Trophoblast cell (in vitro differentiated cells and primary cell): ENCODE data around the gene MYO18B.

Experiments used
- DNase-seq, 2 donors: peaks; one replicate each; pipeline ENCODE4 v3.0.0-alpha.2; 2016
- H2AFZ ChIP-seq: 2 replicates; pipeline ENCODE4 v1.6.1; 2013; ENCODE audit warnings: low read length, moderate library complexity, mild to moderate bottlenecking; ENCODE audit not compliant: insufficient read depth, poor library complexity
- H2AK5ac ChIP-seq: 2 replicates; pipeline ENCODE4 v1.6.1; 2013; ENCODE audit warnings: mild to moderate bottlenecking, low read length
- H2BK120ac ChIP-seq: 2 replicates; pipeline ENCODE4 v1.6.1; 2013; ENCODE audit warnings: low read length, mild to moderate bottlenecking, moderate library complexity; ENCODE audit not compliant: insufficient read depth, poor library complexity
- H2BK12ac ChIP-seq: 2 replicates; pipeline ENCODE4 v1.6.1; 2013; ENCODE audit warnings: mild to moderate bottlenecking, low read length, moderate library complexity
- H2BK5ac ChIP-seq: 2 replicates; pipeline ENCODE4 v1.6.1; 2013; ENCODE audit warnings: low read length, low read depth, moderate library complexity, mild to moderate bottlenecking; ENCODE audit not compliant: poor library complexity
- H3K14ac ChIP-seq: 2 replicates; pipeline ENCODE4 v1.6.1; 2013; ENCODE audit warnings: mild to moderate bottlenecking, low read length
- H3K18ac ChIP-seq: 2 replicates; pipeline ENCODE4 v1.6.1; 2013; ENCODE audit warnings: mild to moderate bottlenecking, low read length
- H3K23ac ChIP-seq: 2 replicates; pipeline ENCODE4 v1.6.1; 2013; ENCODE audit warnings: low read length
- H3K27ac ChIP-seq: 2 replicates; pipeline ENCODE4 v1.5.1; 2013; ENCODE audit warnings: low read depth, mild to moderate bottlenecking, inconsistent platforms, low read length, moderate library complexity
- H3K27me3 ChIP-seq: 2 replicates; pipeline ENCODE4 v1.6.1; 2013; ENCODE audit warnings: inconsistent platforms, mild to moderate bottlenecking, low read length, moderate library complexity; ENCODE audit not compliant: insufficient read depth
- H3K36me3 ChIP-seq, 2 experiments: 1 replicate in 1 of 2; 2 replicates in 1 of 2; pipeline ENCODE4 v1.6.1; 2013; ENCODE audit warnings: low read length in 2 of 2, mild to moderate bottlenecking in 2 of 2, moderate library complexity in 1 of 2; ENCODE audit not compliant: insufficient read depth in 2 of 2, control insufficient read depth in 1 of 2
- H3K4ac ChIP-seq: 2 replicates; pipeline ENCODE4 v1.6.1; 2013; ENCODE audit warnings: low read depth, mild to moderate bottlenecking, low read length, moderate library complexity
- H3K4me1 ChIP-seq, 2 experiments: 1 replicate in 1 of 2; 2 replicates in 1 of 2; pipeline ENCODE4 v1.6.1; 2013; ENCODE audit warnings: low read length in 2 of 2, mild to moderate bottlenecking in 2 of 2, moderate library complexity in 1 of 2; ENCODE audit not compliant: insufficient read depth in 2 of 2, control insufficient read depth in 1 of 2
- H3K4me2 ChIP-seq: 2 replicates; pipeline ENCODE4 v1.6.1; 2013; ENCODE audit warnings: inconsistent platforms, mild to moderate bottlenecking, low read length, moderate library complexity
- H3K4me3 ChIP-seq: 2 replicates; pipeline ENCODE4 v1.5.1; 2013; ENCODE audit warnings: mild to moderate bottlenecking, low read depth, low read length, inconsistent platforms
- H3K79me1 ChIP-seq: one replicate; pipeline ENCODE4 v1.6.1; 2013; ENCODE audit warnings: low read length
- H3K79me2 ChIP-seq: 2 replicates; pipeline ENCODE4 v1.6.1; 2013; ENCODE audit warnings: low read length, mild to moderate bottlenecking; ENCODE audit not compliant: control insufficient read depth, insufficient read depth, poor library complexity
- H3K9ac ChIP-seq: 2 replicates; pipeline ENCODE4 v1.6.1; 2013; ENCODE audit warnings: mild to moderate bottlenecking, low read length
- H3K9me3 ChIP-seq: 2 replicates; pipeline ENCODE4 v1.6.1; 2013; ENCODE audit warnings: low read depth, mild to moderate bottlenecking, control low read depth, inconsistent platforms, low read length; ENCODE audit not compliant: insufficient read depth
- H4K12ac ChIP-seq: 2 replicates; pipeline ENCODE4 v1.6.1; 2013; ENCODE audit warnings: low read depth, mild to moderate bottlenecking, low read length, moderate library complexity
- H4K8ac ChIP-seq: 2 replicates; pipeline ENCODE4 v1.6.1; 2013; ENCODE audit warnings: low read depth, mild to moderate bottlenecking, low read length, moderate library complexity
- H4K91ac ChIP-seq: one replicate; pipeline ENCODE4 v1.6.1; 2013; ENCODE audit warnings: low read depth, mild to moderate bottlenecking, low read length, moderate library complexity
- WGBS: extraction: QIAGEN DNeasy Blood & Tissue Kit; methylation state at CpG from one replicate; pipeline ENCODE4 v1.1.7; 2013; ENCODE audit warnings: missing lambda C conversion rate; ENCODE audit not compliant: insufficient read length, insufficient coverage; ENCODE audit errors: extremely low coverage; 5-methylcytosine and 5-hydroxymethylcytosine counted together

The MYO18B gene

DNA sequence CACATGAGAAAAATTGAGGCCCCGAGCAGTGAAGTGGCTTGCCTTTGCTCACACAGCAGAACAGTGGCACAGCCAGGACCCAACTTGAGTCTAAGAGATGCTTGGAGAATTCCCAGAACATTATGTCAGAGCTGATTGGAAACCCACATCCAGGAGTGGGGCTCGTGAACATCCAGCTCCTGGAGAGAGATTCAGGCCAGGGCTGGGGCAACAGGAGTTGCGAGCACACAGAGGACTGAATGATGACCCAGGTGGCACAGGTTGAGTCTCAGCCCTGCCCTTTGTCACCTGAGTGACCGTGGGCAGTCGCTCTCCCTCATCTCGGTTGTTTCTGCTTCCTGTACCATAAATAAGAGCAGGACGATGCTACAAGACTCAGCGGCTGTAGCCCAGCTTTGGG, 102.6 kb downstream of the MYO18B start:
- H3K79me2 ChIP-seq, result no peaks in the 10 kb centered on the region
- no peak overlapping the region for H3K23ac ChIP-seq
- no peak overlapping the region for H3K18ac ChIP-seq
- no peak overlapping the region for H4K12ac ChIP-seq
- no peak overlapping the region for H2BK120ac ChIP-seq
- no peak overlapping the region for H2BK5ac ChIP-seq
- no peak overlapping the region for H4K91ac ChIP-seq
- WGBS, result no CpG with 5 or more reads among the region's 8 CpGs
- DNase-seq, result no peak
- no peak overlapping the region for H2AK5ac ChIP-seq
- no peak overlapping the region for H3K9ac ChIP-seq
- no peaks in the 10 kb centered on the region for H3K36me3 ChIP-seq
- H3K27ac ChIP-seq, result no peak overlapping the region
- no peaks in the 10 kb centered on the region for H3K79me1 ChIP-seq
- no peak overlapping the region for H4K8ac ChIP-seq
- no peak overlapping the region for H3K14ac ChIP-seq
- no peak overlapping the region for H2BK12ac ChIP-seq
- H3K4me3 ChIP-seq, result no peak overlapping the region
- H2AFZ ChIP-seq, result no peak overlapping the region
- peaks cover 4 to 5% of the 10 kb centered on the region in 2 experiments for H3K4me1 ChIP-seq
- H3K4me2 ChIP-seq, result no peak overlapping the region
- no peaks in the 10 kb centered on the region for H3K9me3 ChIP-seq
- H3K4ac ChIP-seq, result no peak overlapping the region
- H3K27me3 ChIP-seq, result no peaks in the 10 kb centered on the region

DNA sequence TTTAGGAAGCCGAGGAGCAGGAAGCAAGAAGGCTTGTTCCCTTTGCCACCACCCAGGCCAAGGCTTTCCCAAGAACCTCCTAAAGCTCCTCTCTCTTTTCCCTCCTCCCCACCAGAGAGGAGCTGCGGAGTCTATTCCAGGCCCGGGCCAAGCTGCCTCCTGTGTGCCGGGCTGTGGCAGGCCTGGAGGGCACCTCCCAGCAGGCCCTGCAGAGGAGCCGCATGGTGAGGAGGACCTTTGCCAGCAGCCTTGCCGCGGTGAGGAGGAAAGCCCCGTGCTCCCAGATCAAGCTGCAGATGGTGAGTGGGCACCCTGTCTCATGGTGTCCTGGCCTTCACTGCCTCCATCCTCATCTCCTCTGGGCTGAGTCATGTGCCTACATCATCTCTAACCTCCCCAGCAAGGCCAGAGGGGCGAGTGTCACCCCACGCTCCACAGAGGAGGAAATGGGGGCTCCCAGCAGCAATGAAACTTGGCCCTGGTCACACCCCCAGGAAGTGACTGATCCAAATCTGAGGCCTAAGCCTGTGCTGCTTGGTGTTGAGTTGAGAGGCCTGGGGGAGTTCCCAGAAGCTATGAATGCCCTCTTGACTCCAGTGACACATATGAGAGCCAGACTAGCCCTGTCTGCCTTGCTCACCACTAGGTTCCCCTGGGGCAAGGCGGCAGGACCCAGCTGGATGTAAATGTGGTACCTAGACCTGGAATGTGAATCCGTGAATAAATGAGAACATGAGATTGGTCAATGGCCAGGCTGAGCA, 104.2 kb downstream of the MYO18B start:
- H3K27ac ChIP-seq, result no peak overlapping the region
- H2BK5ac ChIP-seq, result no peak overlapping the region
- no peaks in the 10 kb centered on the region for H3K27me3 ChIP-seq
- no peak overlapping the region for H3K14ac ChIP-seq
- H3K79me2 ChIP-seq, result no peaks in the 10 kb centered on the region
- H3K9ac ChIP-seq, result no peak overlapping the region
- no peak overlapping the region for H4K12ac ChIP-seq
- no peak overlapping the region for H4K8ac ChIP-seq
- H3K4me3 ChIP-seq, result no peak overlapping the region
- DNase-seq, result no peak
- no peak overlapping the region for H3K18ac ChIP-seq
- no peaks in the 10 kb centered on the region for H3K9me3 ChIP-seq
- H2BK120ac ChIP-seq, result no peak overlapping the region
- no CpG with 5 or more reads among the region's 12 CpGs for WGBS
- no peak overlapping the region for H2AK5ac ChIP-seq
- H3K36me3 ChIP-seq, result no peaks in the 10 kb centered on the region
- H2AFZ ChIP-seq, result no peak overlapping the region
- H3K23ac ChIP-seq, result no peak overlapping the region
- no peak overlapping the region for H2BK12ac ChIP-seq
- H3K4ac ChIP-seq, result no peak overlapping the region
- H3K4me1 ChIP-seq, result no peaks in the 10 kb centered on the region
- no peak overlapping the region for H4K91ac ChIP-seq
- no peaks in the 10 kb centered on the region for H3K79me1 ChIP-seq
- H3K4me2 ChIP-seq, result no peak overlapping the region

DNA sequence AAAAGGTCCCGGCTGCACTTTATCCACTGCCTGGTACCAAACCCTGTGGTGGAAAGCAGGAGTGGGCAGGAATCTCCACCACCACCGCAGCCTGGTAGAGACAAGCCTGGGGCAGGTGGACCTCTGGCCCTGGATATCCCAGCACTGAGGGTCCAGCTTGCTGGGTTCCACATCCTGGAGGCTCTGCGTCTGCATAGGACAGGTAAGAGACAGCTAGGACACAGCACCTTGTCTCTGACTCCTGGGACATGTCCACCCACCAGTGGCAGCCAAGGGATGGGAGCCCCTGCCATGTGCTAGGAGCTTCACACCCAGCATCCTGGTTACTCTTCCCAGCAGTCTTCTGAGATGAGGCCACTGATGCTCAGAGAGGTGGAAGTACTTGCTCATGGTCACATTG, 105.5 kb downstream of the MYO18B start:
- Histone ChIP-seq H3K79me2 (no peaks in the 10 kb centered on the region), H2BK5ac (no peak overlapping the region), H3K18ac (no peak overlapping the region), H3K23ac (no peak overlapping the region), H2AK5ac (no peak overlapping the region), H3K4me1 (no peaks in the 10 kb centered on the region), H3K4ac (no peak overlapping the region), H3K27ac (no peak overlapping the region), H3K4me3 (no peak overlapping the region), H4K8ac (no peak overlapping the region), H2BK120ac (no peak overlapping the region), H3K4me2 (no peak overlapping the region), H3K79me1 (no peaks in the 10 kb centered on the region), H3K27me3 (no peaks in the 10 kb centered on the region), H2AFZ (no peak overlapping the region), H4K91ac (no peak overlapping the region), H3K14ac (no peak overlapping the region), H3K9me3 (no peaks in the 10 kb centered on the region), H2BK12ac (no peak overlapping the region), H4K12ac (no peak overlapping the region), H3K9ac (no peak overlapping the region), H3K36me3 (no peaks in the 10 kb centered on the region)
- WGBS, result no CpG with 5 or more reads among the region's 3 CpGs
- DNase-seq, result no peak

- Histone ChIP-seq H3K79me2 (no peaks in the 10 kb centered on the region), H3K4me3 (no peak overlapping the region), H3K9ac (no peak overlapping the region), H2AFZ (no peak overlapping the region), H3K4me2 (no peak overlapping the region), H3K27ac (no peak overlapping the region), H4K8ac (no peak overlapping the region), H3K79me1 (no peaks in the 10 kb centered on the region), H3K23ac (no peak overlapping the region), H3K14ac (no peak overlapping the region), H2BK12ac (no peak overlapping the region), H2AK5ac (no peak overlapping the region), H3K4me1 (no peaks in the 10 kb centered on the region), H3K18ac (no peak overlapping the region), H3K9me3 (no peaks in the 10 kb centered on the region), H2BK5ac (no peak overlapping the region), H4K91ac (no peak overlapping the region), H3K36me3 (no peaks in the 10 kb centered on the region), H2BK120ac (no peak overlapping the region), H3K4ac (no peak overlapping the region), H3K27me3 (no peaks in the 10 kb centered on the region), H4K12ac (no peak overlapping the region)
- no peak for DNase-seq
- WGBS, result no CpG with 5 or more reads among the region's 10 CpGs
These were observed 107.0 kb downstream of the MYO18B start for GRCh38 chr22:25848954-25849353.
